GM18499 (cell line): ENCODE measurements around the gene PLA2G4E.

Experiments
- ATAC-seq: cut with Tn5 transposase; IDR thresholded peaks from one replicate; pipeline ENCODE4 v1.9.1; 2021; ENCODE audit warnings: moderate number of reproducible peaks; ENCODE audit not compliant: insufficient read depth, unreplicated experiment

The PLA2G4E gene, protein sequence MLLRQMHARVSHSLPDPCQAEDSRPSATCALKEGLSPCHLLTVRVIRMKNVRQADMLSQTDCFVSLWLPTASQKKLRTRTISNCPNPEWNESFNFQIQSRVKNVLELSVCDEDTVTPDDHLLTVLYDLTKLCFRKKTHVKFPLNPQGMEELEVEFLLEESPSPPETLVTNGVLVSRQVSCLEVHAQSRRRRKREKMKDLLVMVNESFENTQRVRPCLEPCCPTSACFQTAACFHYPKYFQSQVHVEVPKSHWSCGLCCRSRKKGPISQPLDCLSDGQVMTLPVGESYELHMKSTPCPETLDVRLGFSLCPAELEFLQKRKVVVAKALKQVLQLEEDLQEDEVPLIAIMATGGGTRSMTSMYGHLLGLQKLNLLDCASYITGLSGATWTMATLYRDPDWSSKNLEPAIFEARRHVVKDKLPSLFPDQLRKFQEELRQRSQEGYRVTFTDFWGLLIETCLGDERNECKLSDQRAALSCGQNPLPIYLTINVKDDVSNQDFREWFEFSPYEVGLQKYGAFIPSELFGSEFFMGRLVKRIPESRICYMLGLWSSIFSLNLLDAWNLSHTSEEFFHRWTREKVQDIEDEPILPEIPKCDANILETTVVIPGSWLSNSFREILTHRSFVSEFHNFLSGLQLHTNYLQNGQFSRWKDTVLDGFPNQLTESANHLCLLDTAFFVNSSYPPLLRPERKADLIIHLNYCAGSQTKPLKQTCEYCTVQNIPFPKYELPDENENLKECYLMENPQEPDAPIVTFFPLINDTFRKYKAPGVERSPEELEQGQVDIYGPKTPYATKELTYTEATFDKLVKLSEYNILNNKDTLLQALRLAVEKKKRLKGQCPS

GRCh38 chr15:42020713-42021273 lies at the start of gene PLA2G4E:
TSS of gene PLA2G4E (minus strand) at chr15:42021042. CDS start at chr15:42021030, 12 bp downstream.
- no peak for ATAC-seq

DNA sequence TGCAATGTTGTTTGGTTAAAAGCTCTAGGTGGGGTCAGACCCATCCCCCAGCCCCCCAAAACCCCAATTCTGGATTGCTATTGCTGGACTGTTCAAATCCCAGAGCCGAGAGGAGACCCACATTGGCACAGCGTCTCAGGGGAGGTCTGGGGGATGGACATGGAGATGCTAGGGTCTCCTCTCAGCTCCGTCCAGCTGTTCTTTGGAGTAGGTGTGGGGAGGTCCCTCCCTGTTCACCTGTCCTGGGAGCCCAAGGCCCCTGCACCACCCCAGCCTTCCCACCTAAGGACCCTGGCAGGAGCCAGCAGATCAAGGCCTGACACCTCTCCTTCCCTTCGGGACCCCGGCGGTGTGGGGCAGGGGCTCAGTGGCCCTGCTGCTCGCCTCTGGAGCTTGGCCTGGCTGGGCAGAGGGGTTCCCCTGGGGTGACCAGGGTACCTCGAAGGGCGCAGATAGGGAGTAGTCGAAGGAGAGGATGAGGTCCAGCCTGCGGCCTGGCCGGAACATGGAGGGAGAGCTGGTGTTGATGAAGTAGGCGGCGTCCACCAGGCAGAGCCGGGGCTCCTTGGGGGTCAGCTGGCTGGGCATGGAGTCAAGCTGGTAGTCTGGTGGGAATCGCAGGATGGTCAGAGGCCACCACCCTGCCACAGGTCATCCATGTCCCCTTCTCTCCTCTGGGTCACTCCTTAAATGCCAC lies 49.6 kb upstream of the PLA2G4E start:
- no peak for ATAC-seq

DNA sequence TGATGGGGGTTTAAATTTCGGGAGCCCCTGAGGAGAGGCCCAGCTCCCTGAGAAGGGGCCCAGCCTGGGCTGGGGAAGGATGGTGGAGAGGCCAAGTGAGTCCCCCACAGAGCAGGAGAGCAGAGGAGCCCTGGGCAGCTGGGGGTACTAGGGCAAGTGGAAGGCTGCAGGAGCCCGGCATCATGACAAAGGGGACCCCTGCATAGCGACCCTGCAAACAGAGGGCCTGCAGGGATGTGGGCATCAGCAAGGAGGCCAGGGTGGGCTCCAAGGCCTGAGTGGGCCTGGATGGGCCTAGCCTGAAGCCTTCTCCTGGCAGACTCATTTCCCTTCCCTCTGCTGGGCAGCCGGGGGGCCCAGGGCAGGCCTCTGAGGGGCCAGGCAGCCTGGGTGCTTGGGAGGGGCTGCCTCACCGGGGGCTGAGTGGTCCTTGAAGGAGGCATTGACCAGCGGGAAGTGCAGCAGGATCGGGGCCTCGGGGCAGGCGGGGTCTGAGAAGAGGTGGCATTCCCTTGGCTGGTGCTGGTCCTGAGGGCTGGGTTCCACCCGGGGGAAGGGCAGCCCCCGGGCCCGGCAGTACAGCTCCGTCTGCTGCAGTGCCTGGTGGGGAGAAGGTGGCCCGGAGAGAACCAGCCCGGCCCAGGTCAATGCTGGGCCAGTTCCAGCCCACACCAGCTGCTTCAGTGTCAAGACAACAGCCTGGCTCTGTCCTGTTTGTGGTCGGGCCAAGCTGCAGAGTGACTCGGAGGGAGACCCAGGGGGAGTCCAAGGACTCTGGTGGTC lies 48.8 kb upstream of the PLA2G4E start:
- ATAC-seq: no peak

- ATAC-seq: no peak
Measured at GRCh38 chr15:42069025-42069424, 48.2 kb upstream of the PLA2G4E start.

GRCh38 chr15:42068601-42069000 lies 47.8 kb upstream of the PLA2G4E start:
- no peak for ATAC-seq

DNA sequence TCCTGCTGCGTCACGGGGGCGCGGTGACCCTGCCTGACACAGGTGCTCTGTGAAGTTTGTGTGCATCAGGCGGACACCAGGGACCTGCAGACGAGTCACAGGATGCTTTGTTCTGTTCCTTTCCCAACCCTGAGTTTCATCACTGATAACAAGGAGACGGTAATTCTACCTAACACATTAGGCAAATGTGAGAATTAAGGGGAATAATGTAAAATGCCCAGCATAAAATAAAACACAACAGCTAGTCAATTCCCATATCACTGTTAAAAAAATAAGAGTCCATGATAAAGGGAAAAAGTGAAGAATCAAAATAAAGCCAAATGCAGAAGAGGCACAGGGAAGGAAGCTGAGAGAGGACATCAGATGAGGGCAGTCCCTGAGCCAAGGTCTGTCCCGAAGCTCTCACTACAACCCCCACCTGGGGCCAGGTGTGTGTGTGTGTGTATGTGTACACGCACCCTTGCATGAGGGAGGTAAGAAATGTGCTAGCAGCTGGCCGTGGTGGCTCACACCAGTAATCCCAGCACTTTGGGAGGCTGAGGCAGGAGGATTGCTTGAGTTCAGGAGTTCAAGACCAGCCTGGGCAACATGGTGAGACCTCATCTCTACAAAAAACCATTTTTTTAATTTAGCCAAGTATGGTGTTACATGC lies 46.0 kb upstream of the PLA2G4E start:
- no peak for ATAC-seq

DNA sequence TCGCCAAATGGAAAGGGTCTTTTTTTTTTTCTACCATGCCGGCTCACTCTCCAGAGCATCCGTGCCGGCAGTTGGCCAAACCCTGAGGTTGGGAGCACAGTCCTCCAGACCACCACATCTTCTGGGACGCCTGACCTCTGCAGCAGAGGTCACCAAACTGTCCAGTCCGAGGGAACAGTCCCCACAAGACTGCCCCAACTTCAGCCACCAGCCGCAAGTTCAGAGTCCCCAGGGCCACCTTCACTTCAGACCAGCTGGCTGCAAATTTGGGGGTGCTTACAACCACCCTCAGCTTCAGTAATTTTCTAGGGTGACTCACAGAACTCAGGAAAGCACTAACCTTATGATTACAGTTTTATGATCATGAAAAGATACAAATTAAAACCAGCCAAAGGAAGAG lies 44.6 kb upstream of the PLA2G4E start:
- ATAC-seq: no peak

GRCh38 chr15:42065033-42065432 lies 44.2 kb upstream of the PLA2G4E start:
- no peak for ATAC-seq

DNA sequence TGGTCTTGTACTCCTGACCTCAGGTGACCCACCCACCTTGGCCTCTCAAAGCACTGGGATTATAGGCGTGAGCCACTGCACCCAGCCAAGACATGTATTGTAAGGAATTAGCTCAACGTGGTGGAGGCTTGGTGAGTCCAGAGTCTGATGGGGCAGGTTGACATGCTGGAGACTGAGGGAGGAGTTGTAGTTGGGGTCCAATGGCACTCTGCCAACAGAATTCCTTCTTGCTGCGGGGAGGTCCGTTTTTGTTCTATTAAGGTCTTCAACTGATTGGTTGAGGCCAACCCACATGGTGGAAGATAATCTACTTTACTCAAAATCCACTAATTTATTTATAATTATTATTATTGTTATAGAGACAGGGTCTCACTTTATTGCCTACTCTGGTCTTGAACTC lies 43.4 kb upstream of the PLA2G4E start:
- no peak for ATAC-seq

DNA sequence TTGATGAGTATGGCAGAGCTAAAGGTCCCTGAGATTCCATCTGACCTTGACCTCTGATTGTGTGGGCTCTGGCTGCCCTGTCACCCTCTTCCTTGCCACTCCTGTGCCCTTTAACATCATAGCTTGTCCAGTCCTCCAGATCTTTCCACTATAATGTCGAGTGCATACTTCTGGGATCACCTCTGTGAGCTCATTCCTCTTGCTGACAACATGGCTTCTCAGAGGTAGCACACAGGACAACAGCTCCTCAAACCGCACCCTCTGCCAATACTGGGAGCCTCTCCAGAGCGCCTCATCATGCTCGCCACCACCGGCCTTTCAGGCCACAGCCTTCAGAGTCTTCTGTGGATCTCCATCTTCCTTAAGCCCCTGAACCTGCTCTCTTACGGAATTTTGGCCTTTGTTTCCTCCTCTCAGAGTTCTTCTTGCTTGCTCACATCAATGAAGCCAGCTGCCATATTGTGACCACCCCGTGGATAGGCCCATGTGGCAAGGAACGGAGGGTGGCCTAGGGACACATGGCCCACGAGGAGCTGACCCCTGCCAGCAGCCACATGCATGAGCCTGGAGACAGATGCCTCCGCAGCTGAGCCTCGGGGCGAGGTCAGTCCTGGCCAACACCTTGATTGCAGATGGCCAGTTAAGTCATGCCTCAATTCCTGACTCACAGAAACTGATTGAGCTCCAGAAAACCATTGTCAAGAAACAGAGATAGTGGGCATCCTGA lies 42.4 kb upstream of the PLA2G4E start:
- ATAC-seq: no peak

DNA sequence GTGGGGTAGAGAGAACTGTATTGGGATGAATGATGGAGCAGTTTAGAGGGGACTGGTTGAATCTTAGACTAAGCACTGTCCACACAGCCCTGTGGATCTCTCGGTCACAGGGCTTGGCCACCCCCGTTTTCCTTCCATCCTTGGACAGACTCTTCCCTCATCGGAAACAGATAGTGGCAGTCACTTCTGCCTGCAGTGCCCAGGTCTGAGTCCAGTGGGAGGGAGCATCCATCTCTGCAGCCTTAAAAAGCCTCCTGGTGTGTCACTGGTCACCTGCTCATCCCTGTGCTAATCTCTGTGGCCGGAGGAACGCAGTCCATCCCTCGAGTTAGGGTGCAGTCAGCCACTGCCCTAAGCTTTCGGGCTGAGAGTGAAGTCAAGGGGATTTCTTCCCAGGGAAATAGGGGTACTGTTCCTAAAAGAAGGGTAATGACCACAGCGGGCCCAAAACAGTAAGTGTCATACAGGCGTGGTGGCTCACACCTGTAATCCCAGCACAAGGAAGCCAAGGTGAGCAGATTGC lies 41.5 kb upstream of the PLA2G4E start:
- ATAC-seq: no peak

- ATAC-seq: no peak
Measured at GRCh38 chr15:42060797-42061196, 40.0 kb upstream of the PLA2G4E start.

- no peak for ATAC-seq
Measured at GRCh38 chr15:42060477-42060763, 39.6 kb upstream of the PLA2G4E start.

- ATAC-seq: no peak
Measured at GRCh38 chr15:42059661-42060476, 39.0 kb upstream of the PLA2G4E start.

- no peak for ATAC-seq
Measured at GRCh38 chr15:42058791-42059190, 37.9 kb upstream of the PLA2G4E start.

DNA sequence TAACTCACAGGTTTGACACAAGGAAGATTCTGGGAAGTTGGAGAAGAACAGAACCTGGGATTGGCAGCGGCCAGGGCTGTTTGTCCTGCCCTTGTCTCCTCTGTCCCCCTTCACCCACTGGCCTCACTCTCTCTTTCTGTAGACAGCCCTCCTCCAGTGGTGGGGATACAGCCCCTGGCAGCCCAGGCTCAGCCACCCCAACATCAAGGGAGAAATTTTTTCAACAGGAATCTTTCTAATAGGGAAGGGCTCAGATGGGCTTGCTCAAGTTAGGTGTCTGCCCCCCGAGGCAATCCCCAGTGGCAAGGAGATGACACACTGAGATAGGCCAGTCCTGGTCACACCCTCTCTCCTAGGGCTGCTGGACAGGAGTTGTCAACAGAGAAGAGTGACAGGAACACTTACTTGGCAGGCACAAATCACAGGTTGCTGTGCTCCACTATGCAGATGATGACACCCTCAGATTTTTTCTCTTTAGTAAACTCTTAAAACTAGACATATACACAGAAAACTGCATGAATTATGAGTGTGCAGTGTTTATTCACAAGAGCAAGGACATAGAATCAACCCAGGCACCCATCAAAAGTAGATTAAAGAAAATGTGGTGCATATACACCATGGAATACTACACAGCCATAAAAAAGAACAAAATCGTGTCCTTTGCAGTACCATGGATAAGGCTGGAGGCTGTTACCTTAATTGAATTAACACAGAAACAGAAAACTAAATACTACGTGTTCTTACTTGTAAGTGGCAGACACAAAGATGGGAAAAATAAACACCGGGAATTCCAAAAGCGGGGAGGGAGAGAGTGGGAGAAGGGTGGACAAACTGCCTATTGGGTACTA lies 37.2 kb upstream of the PLA2G4E start:
- no peak for ATAC-seq
